ENCODE results near the gene ERVW-1. TPM values are rescaled to one million over a fixed set of nuclear protein-coding genes. Genes with fewer than 3 reads are reported as not detected.
A peak's percentile ranks its signal among the peaks of the same experiment; 100 is the strongest.

The ERVW-1 gene
- total and polyA plus RNA-seq, 8 donors, result not detected

DNA sequence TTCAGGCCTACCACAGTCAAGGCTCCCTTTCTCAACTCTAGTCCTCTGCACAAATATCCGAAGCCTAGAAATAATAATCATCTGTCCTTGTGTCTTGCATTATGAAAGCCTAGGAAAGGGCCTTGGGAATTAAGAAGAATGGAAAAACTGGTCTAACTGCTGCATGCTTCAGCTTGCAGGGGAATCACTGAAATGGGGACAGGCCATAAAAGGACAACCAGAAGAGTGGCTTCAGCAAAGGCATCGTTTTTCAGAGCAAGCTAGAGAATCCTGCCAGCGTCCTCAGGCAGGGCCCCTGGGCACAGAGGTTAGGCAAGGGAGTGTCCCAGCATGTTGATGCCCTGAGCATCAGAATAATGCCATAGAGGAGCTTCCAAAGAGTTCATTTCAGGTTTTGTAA, 13.2 kb downstream of the ERVW-1 start:
- 57 to 59% methylated on average over 3 of the region's 3 CpGs for WGBS, 2 donors
- ATAC-seq (no peak), FAIRE-seq (no peak), DNase-seq (no peak)
- no peaks in the 10 kb centered on the region for H3K4me1 ChIP-seq
- H3K27me3 ChIP-seq, result no peaks in the 10 kb centered on the region
- intact Hi-C loops (cut with DNase I), result no loop called here
- TF ChIP-seq CTCF (IDR thresholded peaks at IDR 0.05), result no peak
- H3K36me3 ChIP-seq, result no peaks in the 10 kb centered on the region
- H3K4me3 ChIP-seq, result no peak overlapping the region
- H3K27ac ChIP-seq, result no peak overlapping the region
- no peaks in the 10 kb centered on the region for H3K9me3 ChIP-seq

GRCh38 chr7:92462560-92462959, 15.2 kb downstream of the ERVW-1 start:
- Histone ChIP-seq H3K4me1 (no peaks in the 10 kb centered on the region), H3K27me3 (no peaks in the 10 kb centered on the region), H3K4me3 (no peak overlapping the region), H3K36me3 (no peaks in the 10 kb centered on the region), H3K27ac (no peak overlapping the region), H3K9me3 (no peaks in the 10 kb centered on the region)
- ATAC-seq (no peak), FAIRE-seq (no peak), DNase-seq (no peak)
- intact Hi-C loops (cut with DNase I), result no loop called here
- TF ChIP-seq CTCF (IDR thresholded peaks at IDR 0.05), result no peak
- 94 to 97% methylated on average over 3 of the region's 3 CpGs for WGBS, 2 donors

GRCh38 chr7:92461027-92462003, 16.4 kb downstream of the ERVW-1 start:
- no peak overlapping the region for H3K4me3 ChIP-seq
- peak; percentile 85 to 92 (median 90) for ATAC-seq
- H3K36me3 ChIP-seq, result peaks cover 0 to 6% (median 4%) of the 10 kb centered on the region in 3 donors
- FAIRE-seq, result no peak
- no peaks in the 10 kb centered on the region for H3K4me1 ChIP-seq
- 46 to 48% methylated on average over 8 of the region's 8 CpGs for WGBS, 2 donors
- H3K9me3 ChIP-seq, result no peaks in the 10 kb centered on the region
- no peaks in the 10 kb centered on the region for H3K27me3 ChIP-seq
- H3K27ac ChIP-seq, result peak overlapping the region in 1 of 4 donors; percentile 45
- intact Hi-C loops (cut with DNase I), result no loop called here
- peak; percentile 44 to 68 (median 56) for TF ChIP-seq CTCF (IDR thresholded peaks at IDR 0.05)
- DNase-seq, result peak in 2 of 6 donors; percentile 18 to 34

DNA sequence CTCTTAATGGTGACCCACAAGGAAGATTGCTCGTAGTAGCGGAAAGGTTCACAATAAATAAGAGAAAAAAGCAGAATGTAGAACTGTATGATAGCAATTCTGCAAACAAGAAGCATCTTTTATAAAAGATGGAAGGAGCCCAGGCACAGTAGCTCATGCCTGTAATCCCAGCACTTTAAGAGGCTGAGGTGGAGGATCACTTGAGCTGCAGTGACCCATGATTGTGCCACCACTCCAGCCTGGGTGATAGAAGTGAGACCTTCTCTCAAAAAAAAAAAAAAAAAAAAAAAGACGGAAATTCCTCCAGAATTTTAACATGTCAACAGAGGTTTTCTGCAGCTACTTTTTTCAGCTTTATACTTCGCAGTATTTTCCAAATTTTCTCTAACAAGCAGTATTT, 17.2 kb downstream of the ERVW-1 start:
- TF ChIP-seq CTCF (IDR thresholded peaks at IDR 0.05), result no peak
- DNase-seq (no peak), ATAC-seq (no peak), FAIRE-seq (no peak)
- no peaks in the 10 kb centered on the region for H3K4me1 ChIP-seq
- H3K4me3 ChIP-seq, result no peak overlapping the region
- WGBS, 2 donors, result 83 to 91% methylated on average over 4 of the region's 4 CpGs
- H3K9me3 ChIP-seq, result no peaks in the 10 kb centered on the region
- peaks cover 0 to 13% (median 7%) of the 10 kb centered on the region in 3 donors for H3K36me3 ChIP-seq
- intact Hi-C loops (cut with DNase I), result no loop called here
- no peak overlapping the region for H3K27ac ChIP-seq
- no peaks in the 10 kb centered on the region for H3K27me3 ChIP-seq

GRCh38 chr7:92460109-92460508, 17.6 kb downstream of the ERVW-1 start:
- DNase-seq (no peak), ATAC-seq (no peak), FAIRE-seq (no peak)
- intact Hi-C loops (cut with DNase I), result no loop called here
- no peak overlapping the region for H3K4me3 ChIP-seq
- peaks cover 0 to 17% (median 11%) of the 10 kb centered on the region in 3 donors for H3K36me3 ChIP-seq
- H3K9me3 ChIP-seq, result no peaks in the 10 kb centered on the region
- H3K4me1 ChIP-seq, result no peaks in the 10 kb centered on the region
- no peak overlapping the region for H3K27ac ChIP-seq
- TF ChIP-seq CTCF (IDR thresholded peaks at IDR 0.05), result no peak
- no peaks in the 10 kb centered on the region for H3K27me3 ChIP-seq
- 70 to 74% methylated on average over 2 of the region's 2 CpGs for WGBS, 2 donors

Data from pancreas (tissue), 10 donors.